Osteocyte (in vitro differentiated cells): Measurements from ENCODE around the gene KIF15. TPM values are rescaled to one million over a fixed set of nuclear protein-coding genes. Genes with fewer than 3 reads are reported as not detected.

Source experiments
- DNase-seq: peaks from one replicate; pipeline ENCODE4 v3.0.0; 2021; ENCODE audit warnings: mixed read lengths; ENCODE audit not compliant: unreplicated experiment; ENCODE audit errors: extremely low spot score
- H3K27ac Mint-ChIP-seq: one replicate; pipeline ENCODE4 v1.8.0; 2021; ENCODE audit warnings: mild to moderate bottlenecking, mixed read lengths; ENCODE audit not compliant: unreplicated experiment
- H3K27me3 Mint-ChIP-seq: one replicate; pipeline ENCODE4 v1.8.0; 2021; ENCODE audit warnings: mixed read lengths; ENCODE audit not compliant: unreplicated experiment
- H3K36me3 Mint-ChIP-seq: one replicate; pipeline ENCODE4 v1.8.0; 2021; ENCODE audit warnings: mixed read lengths; ENCODE audit not compliant: unreplicated experiment
- H3K4me1 Mint-ChIP-seq: one replicate; pipeline ENCODE4 v1.8.0; 2021; ENCODE audit warnings: mixed read lengths; ENCODE audit not compliant: unreplicated experiment
- H3K4me3 Mint-ChIP-seq: one replicate; pipeline ENCODE4 v1.8.0; 2021; ENCODE audit warnings: mild to moderate bottlenecking, moderate library complexity, mixed read lengths; ENCODE audit not compliant: unreplicated experiment
- H3K9me3 Mint-ChIP-seq: one replicate; pipeline ENCODE4 v1.8.0; 2021; ENCODE audit warnings: mixed read lengths; ENCODE audit not compliant: unreplicated experiment
- total RNA-seq: library from RNA; stranded (reverse); gene quantifications from 2 replicates; pipeline ENCODE4 v1.2.1, GENCODE V29; 2021
- TF ChIP-seq, protein P1 (sequence below): fragments of 200-600 bp; sonication (generic); IDR thresholded peaks from 2 replicates; pipeline ENCODE4 v1.5.0; 2021; ENCODE audit warnings: antibody characterized with exemption, mild to moderate bottlenecking, moderate library complexity

KIF15 gene
- total RNA-seq, 1 donor from 2014 or later, result 3.1 TPM

DNA sequence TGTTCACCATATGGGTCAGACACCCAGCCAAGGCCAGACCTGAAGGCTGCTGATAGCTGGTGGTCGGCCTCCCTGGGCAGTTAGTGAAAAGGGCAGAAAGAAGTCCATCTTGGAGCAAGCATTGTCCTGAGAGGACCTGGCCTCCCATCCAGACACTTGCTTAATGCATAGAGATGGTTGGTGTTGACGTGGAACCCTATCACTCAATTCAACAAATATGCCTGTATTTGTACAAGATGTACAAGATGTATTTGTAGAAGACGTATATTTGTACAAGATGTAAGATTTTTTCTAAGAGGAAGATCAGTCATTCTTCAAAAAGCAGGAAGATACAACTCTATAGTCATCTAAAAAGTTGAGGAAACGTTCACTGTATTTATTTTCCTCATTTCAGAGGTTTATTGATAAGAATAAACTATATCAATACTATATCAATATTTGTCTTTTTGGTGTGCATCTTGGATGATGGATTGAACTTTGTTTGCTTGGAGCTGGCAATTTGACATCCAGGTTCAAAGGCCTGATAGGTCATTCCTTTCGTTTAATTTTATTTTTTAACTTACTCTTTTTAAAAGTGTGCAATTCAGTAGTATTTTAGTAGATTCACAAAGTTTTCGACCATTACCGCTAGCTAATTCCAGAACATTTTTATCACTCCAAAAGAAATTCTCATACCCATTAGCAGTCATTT, 106.0 kb downstream of the KIF15 start:
- H3K36me3 Mint-ChIP-seq, result peaks cover 15% of the 10 kb centered on the region
- TF ChIP-seq, protein P1, sequence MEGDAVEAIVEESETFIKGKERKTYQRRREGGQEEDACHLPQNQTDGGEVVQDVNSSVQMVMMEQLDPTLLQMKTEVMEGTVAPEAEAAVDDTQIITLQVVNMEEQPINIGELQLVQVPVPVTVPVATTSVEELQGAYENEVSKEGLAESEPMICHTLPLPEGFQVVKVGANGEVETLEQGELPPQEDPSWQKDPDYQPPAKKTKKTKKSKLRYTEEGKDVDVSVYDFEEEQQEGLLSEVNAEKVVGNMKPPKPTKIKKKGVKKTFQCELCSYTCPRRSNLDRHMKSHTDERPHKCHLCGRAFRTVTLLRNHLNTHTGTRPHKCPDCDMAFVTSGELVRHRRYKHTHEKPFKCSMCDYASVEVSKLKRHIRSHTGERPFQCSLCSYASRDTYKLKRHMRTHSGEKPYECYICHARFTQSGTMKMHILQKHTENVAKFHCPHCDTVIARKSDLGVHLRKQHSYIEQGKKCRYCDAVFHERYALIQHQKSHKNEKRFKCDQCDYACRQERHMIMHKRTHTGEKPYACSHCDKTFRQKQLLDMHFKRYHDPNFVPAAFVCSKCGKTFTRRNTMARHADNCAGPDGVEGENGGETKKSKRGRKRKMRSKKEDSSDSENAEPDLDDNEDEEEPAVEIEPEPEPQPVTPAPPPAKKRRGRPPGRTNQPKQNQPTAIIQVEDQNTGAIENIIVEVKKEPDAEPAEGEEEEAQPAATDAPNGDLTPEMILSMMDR, result no peak
- peaks cover 20% of the 10 kb centered on the region for H3K4me1 Mint-ChIP-seq
- peaks cover 10% of the 10 kb centered on the region for H3K9me3 Mint-ChIP-seq
- H3K4me3 Mint-ChIP-seq, result no peak overlapping the region
- H3K27me3 Mint-ChIP-seq, result no peaks in the 10 kb centered on the region
- DNase-seq, result no peak
- no peak overlapping the region for H3K27ac Mint-ChIP-seq

DNA sequence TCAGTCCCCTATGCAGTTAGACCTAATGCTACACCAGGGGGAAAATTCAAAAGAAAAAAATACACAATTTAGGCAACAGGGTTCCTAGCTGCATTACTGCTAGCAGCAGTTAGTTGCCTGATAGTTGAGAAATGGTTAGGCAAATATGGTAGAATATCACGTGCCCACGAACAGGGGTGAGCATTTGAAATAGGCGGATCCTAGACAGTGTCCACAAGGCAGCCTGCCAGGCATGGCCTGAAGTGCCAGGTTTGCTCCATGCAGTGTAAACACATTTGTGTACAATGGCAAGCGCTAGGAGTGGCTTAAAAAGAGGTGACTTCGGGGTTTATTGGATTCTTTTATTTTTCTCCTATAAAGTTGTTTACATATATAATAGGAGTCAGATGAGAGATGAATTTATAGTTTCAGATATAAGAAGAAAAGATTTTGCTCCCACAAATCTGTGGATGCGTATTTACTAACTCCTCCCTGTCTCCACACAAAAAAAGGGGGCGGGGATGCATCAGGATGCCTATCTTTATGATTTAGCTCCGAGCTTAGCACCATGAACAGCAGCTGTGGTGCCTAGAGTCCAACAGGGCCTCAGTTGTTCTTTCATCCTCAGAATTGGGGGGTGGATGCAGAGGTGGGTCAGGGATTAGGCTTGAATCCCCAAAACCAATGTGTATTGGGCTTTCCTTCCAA, 108.9 kb downstream of the KIF15 start:
- H3K4me3 Mint-ChIP-seq, result no peak overlapping the region
- H3K27ac Mint-ChIP-seq, result no peak overlapping the region
- peaks cover 13% of the 10 kb centered on the region for H3K36me3 Mint-ChIP-seq
- TF ChIP-seq, protein P1, result no peak
- no peaks in the 10 kb centered on the region for H3K27me3 Mint-ChIP-seq
- no peaks in the 10 kb centered on the region for H3K4me1 Mint-ChIP-seq
- DNase-seq, result no peak
- H3K9me3 Mint-ChIP-seq, result peaks cover 10% of the 10 kb centered on the region

DNA sequence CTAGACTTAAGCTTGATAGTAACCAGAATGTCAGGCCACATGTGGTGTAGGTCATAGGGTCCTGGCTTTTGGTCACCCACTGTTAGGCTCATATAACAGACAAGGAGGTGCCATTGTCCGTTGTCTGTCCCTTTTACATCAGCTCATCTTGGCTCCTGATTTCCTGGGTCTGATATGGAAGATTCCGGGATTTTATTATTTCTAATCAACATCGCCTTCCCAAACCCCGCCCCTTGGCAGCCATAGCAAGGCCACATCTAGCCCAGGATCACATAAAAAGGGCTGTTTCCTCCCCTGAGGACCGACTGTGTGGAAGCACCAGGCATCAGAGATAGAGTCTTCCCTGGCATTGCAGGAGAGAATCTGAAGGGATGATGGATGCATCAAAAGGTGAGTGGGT, 112.7 kb downstream of the KIF15 start, which contains the start of gene TGM4:
Gene TGM4 (plus strand): TSS at position 301 of the 400 bp plus-strand sequence. CDS start 71 bp downstream, at position 372.
- Mint-ChIP-seq H3K9me3 (no peaks in the 10 kb centered on the region), H3K27me3 (no peaks in the 10 kb centered on the region), H3K36me3 (no peaks in the 10 kb centered on the region), H3K4me1 (no peaks in the 10 kb centered on the region), H3K27ac (no peak within 1 kb of the TSS), H3K4me3 (no peak within 1 kb of the TSS)
- no peak for DNase-seq
- TF ChIP-seq, protein P1, result no peak

DNA sequence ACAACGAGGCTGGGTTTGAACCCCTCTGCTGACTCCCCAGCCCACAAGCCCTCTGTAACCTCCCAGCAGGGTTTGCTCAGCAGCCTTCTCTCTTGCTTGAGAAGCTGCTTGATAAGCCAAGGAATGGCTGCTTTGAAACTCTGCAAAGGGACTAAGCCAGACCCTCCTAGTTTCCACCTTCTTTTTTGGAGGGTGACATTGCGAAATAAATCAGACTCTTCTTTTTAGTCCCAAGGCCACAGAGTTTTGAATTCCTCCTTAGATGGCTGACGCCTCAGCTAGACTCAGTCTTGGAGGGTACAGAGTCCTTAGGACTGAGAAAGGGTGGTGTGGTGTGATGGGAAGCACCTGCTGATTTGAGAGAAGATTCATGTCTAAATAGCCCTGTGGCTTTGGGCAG, 114.0 kb downstream of the KIF15 start:
- peaks cover 7% of the 10 kb centered on the region for H3K4me1 Mint-ChIP-seq
- H3K4me3 Mint-ChIP-seq, result no peak overlapping the region
- H3K27me3 Mint-ChIP-seq, result no peaks in the 10 kb centered on the region
- H3K27ac Mint-ChIP-seq, result no peak overlapping the region
- TF ChIP-seq, protein P1, result no peak
- DNase-seq, result no peak
- no peaks in the 10 kb centered on the region for H3K9me3 Mint-ChIP-seq
- H3K36me3 Mint-ChIP-seq, result no peaks in the 10 kb centered on the region

DNA sequence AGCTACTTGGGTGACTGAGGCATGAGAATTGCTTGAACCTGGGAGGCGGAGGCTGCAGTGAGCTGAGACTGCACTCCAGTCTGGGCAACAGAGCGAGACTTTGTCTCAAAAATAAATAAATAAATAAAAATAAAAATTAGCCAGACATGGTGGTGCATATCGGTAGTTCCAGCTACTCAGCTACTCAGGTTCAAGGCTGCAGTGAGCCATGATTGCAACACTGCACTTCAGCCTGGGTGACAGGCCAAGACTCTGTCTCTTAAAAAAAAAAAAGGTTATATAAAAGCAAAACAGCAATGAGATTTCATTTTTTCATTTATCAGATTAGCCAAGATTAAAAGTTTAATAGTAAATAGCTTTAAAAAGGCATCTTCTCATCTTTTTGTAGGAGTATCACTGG, 115.7 kb downstream of the KIF15 start:
- TF ChIP-seq, protein P1, result no peak
- H3K4me3 Mint-ChIP-seq, result no peak overlapping the region
- H3K27me3 Mint-ChIP-seq, result no peaks in the 10 kb centered on the region
- peaks cover 8% of the 10 kb centered on the region for H3K4me1 Mint-ChIP-seq
- DNase-seq, result no peak
- H3K27ac Mint-ChIP-seq, result no peak overlapping the region
- H3K9me3 Mint-ChIP-seq, result no peaks in the 10 kb centered on the region
- no peaks in the 10 kb centered on the region for H3K36me3 Mint-ChIP-seq
